HG03457 (cell line): ENCODE data around the gene MYD88.

ENCODE experiments used
- ATAC-seq: cut with Tn5 transposase; IDR thresholded peaks from one replicate; pipeline ENCODE4 v1.9.1; 2021; ENCODE audit warnings: moderate number of reproducible peaks; ENCODE audit not compliant: unreplicated experiment

Gene MYD88

DNA sequence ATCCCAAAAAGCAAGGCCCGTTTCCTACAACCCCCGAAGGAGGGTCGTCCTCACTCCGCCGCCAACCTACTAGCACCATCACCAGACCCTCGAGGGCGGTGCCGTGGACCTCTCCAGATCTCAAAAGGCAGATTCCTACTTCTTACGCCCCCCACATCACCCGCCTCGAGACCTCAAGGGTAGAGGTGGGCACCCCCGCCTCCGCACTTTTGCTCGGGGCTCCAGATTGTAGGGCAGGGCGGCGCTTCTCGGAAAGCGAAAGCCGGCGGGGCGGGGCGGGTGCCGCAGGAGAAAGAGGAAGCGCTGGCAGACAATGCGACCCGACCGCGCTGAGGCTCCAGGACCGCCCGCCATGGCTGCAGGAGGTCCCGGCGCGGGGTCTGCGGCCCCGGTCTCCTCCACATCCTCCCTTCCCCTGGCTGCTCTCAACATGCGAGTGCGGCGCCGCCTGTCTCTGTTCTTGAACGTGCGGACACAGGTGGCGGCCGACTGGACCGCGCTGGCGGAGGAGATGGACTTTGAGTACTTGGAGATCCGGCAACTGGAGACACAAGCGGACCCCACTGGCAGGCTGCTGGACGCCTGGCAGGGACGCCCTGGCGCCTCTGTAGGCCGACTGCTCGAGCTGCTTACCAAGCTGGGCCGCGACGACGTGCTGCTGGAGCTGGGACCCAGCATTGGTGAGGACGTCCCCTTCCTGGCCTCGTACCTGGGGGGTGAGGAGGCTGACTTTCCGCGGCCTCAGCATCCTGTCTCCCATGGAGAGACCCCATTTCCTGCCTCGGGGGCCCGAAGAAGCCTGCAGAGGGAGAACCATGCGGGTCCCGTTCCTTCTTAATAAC is at the start of gene MYD88:
Gene MYD88, plus strand, starts transcription at position 313 of the 842 bp plus-strand sequence. Its CDS starts 40 bp downstream, at position 353.
- peak; percentile 33 for ATAC-seq

GRCh38 chr3:38089163-38089562 is 49.3 kb upstream of the MYD88 start:
- ATAC-seq: no peak

DNA sequence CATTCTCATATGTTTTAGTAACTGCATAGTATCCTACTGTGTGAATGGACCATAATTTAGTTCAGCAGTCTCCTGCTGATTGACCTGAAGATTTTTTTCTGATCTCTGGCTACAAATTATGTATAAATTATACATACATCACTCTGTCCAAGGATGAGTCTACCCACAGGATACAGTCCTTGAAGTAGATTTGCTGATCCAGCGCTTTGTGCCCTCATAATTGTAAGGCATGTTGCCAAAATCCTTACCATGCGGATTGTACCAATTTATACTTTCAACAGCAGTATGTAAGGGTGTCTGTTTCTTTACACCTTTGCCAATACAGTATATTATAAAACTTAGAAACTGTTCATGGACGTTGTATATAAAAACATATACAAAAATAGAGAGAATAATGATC is 48.0 kb upstream of the MYD88 start:
- no peak for ATAC-seq

DNA sequence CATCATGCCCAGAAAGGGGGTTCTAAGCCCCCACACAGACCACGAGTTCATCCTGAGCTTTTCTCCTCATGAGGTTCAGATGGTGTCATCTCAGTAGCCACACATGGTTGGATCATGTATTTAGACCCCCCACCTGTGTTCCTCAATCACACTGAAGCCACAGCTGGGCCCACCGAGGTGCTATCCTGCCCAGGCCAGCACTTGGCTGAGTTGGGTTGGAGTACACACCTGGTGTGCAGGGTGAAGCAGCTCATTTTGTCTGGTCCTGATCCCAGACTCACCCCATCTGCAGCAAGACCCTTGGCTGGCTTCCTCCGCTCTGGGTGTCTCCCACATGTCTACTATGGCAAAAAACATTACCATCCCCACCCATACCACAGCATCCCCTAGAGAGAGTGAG is 43.5 kb upstream of the MYD88 start:
- no peak for ATAC-seq

- no peak for ATAC-seq
Observed at GRCh38 chr3:38095669-38096483, 42.6 kb upstream of the MYD88 start.

DNA sequence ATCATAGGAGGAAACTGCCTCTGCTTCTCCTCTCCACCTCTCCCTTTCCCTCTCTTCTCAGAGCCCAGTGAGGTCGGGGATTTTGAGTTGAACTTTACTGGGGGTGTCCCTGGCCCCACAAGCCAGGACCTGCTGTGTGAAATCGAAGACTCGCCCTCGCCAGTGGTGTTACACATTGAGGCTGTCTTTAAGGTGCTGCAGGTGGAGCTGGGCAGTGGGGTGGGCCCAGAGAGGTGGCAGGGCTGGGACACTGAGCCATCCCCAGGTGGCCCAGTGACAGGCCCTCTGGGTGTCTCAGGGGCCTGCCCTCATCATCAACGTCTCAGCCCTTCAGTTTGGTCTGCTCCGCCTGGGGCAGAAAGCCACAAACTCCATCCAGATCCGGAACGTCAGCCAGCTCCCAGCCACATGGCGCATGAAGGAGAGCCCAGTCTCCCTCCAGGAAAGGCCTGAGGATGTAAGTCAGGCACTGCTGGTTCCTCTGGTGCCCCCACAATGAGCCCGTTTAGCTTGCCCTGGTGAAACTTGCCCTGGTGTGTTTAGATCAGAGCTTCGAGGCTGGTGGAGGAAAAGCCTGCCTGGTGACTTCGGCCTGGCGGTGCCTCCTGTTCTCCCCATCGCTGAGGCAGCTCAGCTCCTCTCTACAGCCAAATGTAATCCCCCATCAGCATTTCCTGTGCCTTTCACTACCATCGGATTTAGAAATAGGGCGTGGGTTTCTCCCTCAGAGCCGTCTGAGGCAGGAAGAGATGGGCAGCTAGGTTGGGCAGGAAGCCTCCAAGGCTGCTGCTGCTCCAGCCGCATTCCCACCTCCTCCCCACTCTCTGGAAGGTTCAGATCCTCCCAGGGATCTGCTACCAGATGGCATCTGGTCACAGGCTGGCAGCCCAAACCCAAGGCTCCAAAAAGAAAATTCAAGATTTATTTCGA is 40.8 kb upstream of the MYD88 start:
- no peak for ATAC-seq

- no peak for ATAC-seq
Observed at GRCh38 chr3:38098376-38098723, 40.1 kb upstream of the MYD88 start.

GRCh38 chr3:38099518-38099917 is 38.9 kb upstream of the MYD88 start:
- ATAC-seq: no peak

- no peak for ATAC-seq
Observed at GRCh38 chr3:38100498-38100897, 38.0 kb upstream of the MYD88 start.

GRCh38 chr3:38101811-38102443 is 36.5 kb upstream of the MYD88 start:
- ATAC-seq: no peak

DNA sequence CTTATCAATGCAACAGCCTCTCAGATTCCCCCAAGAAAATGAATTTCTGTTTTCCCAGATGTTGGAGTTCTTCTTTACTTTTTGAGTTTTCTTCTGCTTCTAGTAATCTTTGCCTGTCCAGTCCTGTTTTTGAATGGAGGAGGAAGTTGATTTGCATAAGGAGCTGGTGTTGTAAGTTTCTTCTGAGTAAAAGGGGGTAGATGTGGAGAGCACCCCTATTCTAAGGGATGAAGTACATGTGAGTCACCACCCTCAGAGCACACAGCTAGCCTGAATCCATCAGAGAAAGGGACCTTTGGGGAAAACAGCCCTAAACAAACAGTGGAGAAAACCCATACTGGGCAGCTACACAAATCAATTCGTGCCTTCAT is 36.0 kb upstream of the MYD88 start:
- no peak for ATAC-seq

GRCh38 chr3:38105525-38105924 is 32.9 kb upstream of the MYD88 start:
- ATAC-seq: no peak

GRCh38 chr3:38107911-38108648 is 30.4 kb upstream of the MYD88 start:
- ATAC-seq: no peak

DNA sequence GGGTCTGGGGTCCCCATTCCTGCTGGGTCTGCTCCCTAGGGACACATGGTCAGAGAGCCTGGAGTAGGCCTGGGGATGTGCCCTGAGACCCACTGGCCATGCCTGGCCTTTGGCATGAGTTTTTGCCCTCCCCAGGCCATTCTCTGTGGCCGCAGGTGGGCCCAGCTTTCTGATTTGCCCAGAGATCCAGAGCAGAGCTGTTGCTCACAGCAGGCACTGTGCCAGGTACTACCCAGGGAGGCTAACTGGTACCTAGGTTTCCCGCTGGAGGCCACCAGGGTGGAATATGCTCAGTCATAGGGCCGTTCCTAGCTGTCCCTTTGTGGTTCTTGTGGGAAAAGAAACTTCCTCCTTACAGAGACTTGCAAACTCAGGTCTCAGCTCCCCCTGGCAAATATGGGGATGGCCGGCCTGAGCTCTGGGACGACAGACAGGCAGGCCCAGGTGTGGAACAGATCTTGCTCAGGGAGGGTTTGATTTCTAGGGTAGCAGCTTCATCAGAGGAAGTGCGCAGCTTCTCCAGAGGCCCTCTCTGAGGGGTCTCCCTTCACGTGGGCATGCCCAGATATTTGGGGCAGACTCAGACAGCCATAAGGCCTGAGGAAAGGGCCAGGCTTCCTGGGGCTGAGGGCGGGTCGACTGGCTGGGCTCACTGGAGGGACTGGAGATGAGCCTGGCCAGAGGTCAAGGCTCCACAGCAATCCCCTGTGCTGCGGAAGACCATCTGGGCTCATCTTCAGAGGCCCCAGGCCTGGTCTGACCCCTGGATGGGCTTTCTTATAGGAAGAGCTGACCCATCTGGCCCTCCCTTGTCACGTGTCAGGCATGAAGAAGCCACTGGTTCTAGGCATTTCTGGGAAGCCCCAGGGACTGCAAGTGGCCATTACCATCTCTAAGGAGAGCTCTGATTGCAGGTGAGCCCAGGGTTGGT is 29.5 kb upstream of the MYD88 start:
- ATAC-seq: no peak

GRCh38 chr3:38109580-38110313 is 28.7 kb upstream of the MYD88 start:
- no peak for ATAC-seq

- no peak for ATAC-seq
Observed at GRCh38 chr3:38110314-38111050, 28.0 kb upstream of the MYD88 start.

- no peak for ATAC-seq
Observed at GRCh38 chr3:38111201-38111600, 27.3 kb upstream of the MYD88 start.
